H9 (cell line): ENCODE measurements around the gene TXNRD1. TPM values are rescaled to one million over a fixed set of nuclear protein-coding genes. Genes with fewer than 3 reads are reported as not detected.

Source experiments
- DNase-seq: peaks from one replicate; pipeline ENCODE4 v3.0.0-alpha.2; 2017
- H2AFZ ChIP-seq: one replicate; pipeline ENCODE4 v1.6.1; 2013; ENCODE audit warnings: mild to moderate bottlenecking, low read length, control low read depth, moderate library complexity
- H2AK5ac ChIP-seq: 2 replicates; pipeline ENCODE4 v1.6.1; 2013; ENCODE audit warnings: low read length, control low read depth, mixed read lengths; ENCODE audit not compliant: insufficient read length
- H2BK120ac ChIP-seq: one replicate; pipeline ENCODE4 v1.6.1; 2013; ENCODE audit warnings: low read depth, mild to moderate bottlenecking, low read length, control low read depth, inconsistent platforms; ENCODE audit not compliant: poor library complexity, severe bottlenecking
- H2BK12ac ChIP-seq: 2 replicates; pipeline ENCODE4 v1.6.1; 2013; ENCODE audit warnings: low read length, control low read depth, mixed read lengths, low read depth; ENCODE audit not compliant: insufficient read length
- H2BK15ac ChIP-seq: 2 replicates; pipeline ENCODE4 v1.6.1; 2013; ENCODE audit warnings: low read depth, low read length, control low read depth
- H2BK20ac ChIP-seq: one replicate; pipeline ENCODE4 v1.6.1; 2013; ENCODE audit warnings: low read depth, mild to moderate bottlenecking, low read length, control low read depth, inconsistent platforms; ENCODE audit not compliant: poor library complexity, severe bottlenecking
- H2BK5ac ChIP-seq: 2 replicates; pipeline ENCODE4 v1.6.1; 2013; ENCODE audit warnings: low read length, control low read depth, mixed read lengths; ENCODE audit not compliant: insufficient read length
- H3K14ac ChIP-seq: 2 replicates; pipeline ENCODE4 v1.6.1; 2013; ENCODE audit warnings: low read length, control low read depth; ENCODE audit not compliant: insufficient read depth
- H3K18ac ChIP-seq: 2 replicates; pipeline ENCODE4 v1.6.1; 2013; ENCODE audit warnings: low read depth, mild to moderate bottlenecking, mixed read lengths, low read length, control low read depth; ENCODE audit not compliant: insufficient read length
- H3K23ac ChIP-seq: 2 replicates; pipeline ENCODE4 v1.6.1; 2013; ENCODE audit warnings: low read length, control low read depth, mixed read lengths, low read depth; ENCODE audit not compliant: insufficient read length
- H3K23me2 ChIP-seq: 2 replicates; pipeline ENCODE4 v1.6.1; 2013; ENCODE audit warnings: low read depth, mild to moderate bottlenecking, mixed read lengths, low read length, control low read depth; ENCODE audit not compliant: insufficient read length, poor library complexity, severe bottlenecking
- H3K27ac ChIP-seq: 2 replicates; pipeline ENCODE4 v1.5.1; 2013; ENCODE audit warnings: low read length, control low read depth, mixed read lengths, low read depth; ENCODE audit not compliant: insufficient read length
- H3K27me3 ChIP-seq: 2 replicates; pipeline ENCODE4 v1.6.1; 2013; ENCODE audit warnings: low read length, control low read depth, inconsistent platforms; ENCODE audit not compliant: insufficient read depth
- H3K4ac ChIP-seq: 2 replicates; pipeline ENCODE4 v1.6.1; 2013; ENCODE audit warnings: low read depth, mild to moderate bottlenecking, control low read depth, inconsistent platforms, low read length, moderate library complexity
- H3K4me1 ChIP-seq: 2 replicates; pipeline ENCODE4 v1.6.1; 2013; ENCODE audit warnings: low read length, control low read depth, inconsistent platforms; ENCODE audit not compliant: insufficient read depth
- H3K4me2 ChIP-seq: 2 replicates; pipeline ENCODE4 v1.6.1; 2013; ENCODE audit warnings: low read length, control low read depth, mixed read lengths; ENCODE audit not compliant: insufficient read length, insufficient read depth
- H3K56ac ChIP-seq: 2 replicates; pipeline ENCODE4 v1.6.1; 2013; ENCODE audit warnings: low read depth, mild to moderate bottlenecking, mixed read lengths, low read length, control low read depth; ENCODE audit not compliant: insufficient read length
- H3K79me1 ChIP-seq: 2 replicates; pipeline ENCODE4 v1.6.1; 2013; ENCODE audit warnings: low read depth, mild to moderate bottlenecking, moderate library complexity, low read length, control low read depth, inconsistent platforms; ENCODE audit not compliant: insufficient read depth, poor library complexity, severe bottlenecking
- H3K79me2 ChIP-seq: 2 replicates; pipeline ENCODE4 v1.6.1; 2013; ENCODE audit warnings: low read length, control low read depth, inconsistent platforms; ENCODE audit not compliant: insufficient read depth
- H3K9ac ChIP-seq: 2 replicates; pipeline ENCODE4 v1.6.1; 2013; ENCODE audit warnings: low read length, control low read depth, mixed read lengths; ENCODE audit not compliant: insufficient read length; ENCODE audit errors: extremely low read depth
- H3K9me3 ChIP-seq: one replicate; pipeline ENCODE4 v1.6.1; 2013; ENCODE audit warnings: low read depth, low read length, inconsistent platforms; ENCODE audit not compliant: control insufficient read depth
- H3T11ph ChIP-seq: one replicate; pipeline ENCODE4 v1.6.1; 2013; ENCODE audit warnings: mild to moderate bottlenecking, low read length, control low read depth, inconsistent platforms
- H4K20me1 ChIP-seq: one replicate; pipeline ENCODE4 v1.6.1; 2013; ENCODE audit not compliant: control insufficient read depth, insufficient read length, insufficient read depth
- H4K5ac ChIP-seq: 2 replicates; pipeline ENCODE4 v1.6.1; 2013; ENCODE audit warnings: low read depth, mild to moderate bottlenecking, mixed read lengths, low read length, control low read depth; ENCODE audit not compliant: insufficient read length
- H4K8ac ChIP-seq: replicated peaks from 2 replicates; pipeline ENCODE4 v1.6.1; 2013; ENCODE audit warnings: low read length, control low read depth, mixed read lengths, low read depth; ENCODE audit not compliant: insufficient read length
- H4K91ac ChIP-seq: 2 replicates; pipeline ENCODE4 v1.6.1; 2013; ENCODE audit warnings: low read depth, mild to moderate bottlenecking, moderate library complexity, mixed read lengths, low read length, control low read depth; ENCODE audit not compliant: insufficient read length
- H3K27ac Mint-ChIP-seq, 3 experiments: 2 replicates in 2 of 3; 3 replicates in 1 of 3; pipeline ENCODE4 v1.8.0; 2020 to 2021; ENCODE audit warnings: mixed read lengths in 3 of 3, mild to moderate bottlenecking in 1 of 3, moderate library complexity in 1 of 3
- H3K27me3 Mint-ChIP-seq: 2 replicates; pipeline ENCODE4 v1.8.0; 2021; ENCODE audit warnings: low read depth, mild to moderate bottlenecking, moderate library complexity, mixed read lengths
- H3K36me3 Mint-ChIP-seq, 3 experiments: 2 replicates in 2 of 3; 3 replicates in 1 of 3; pipeline ENCODE4 v1.8.0; 2020 to 2021; ENCODE audit warnings: low read depth in 3 of 3, mixed read lengths in 3 of 3; ENCODE audit not compliant: insufficient read depth in 1 of 3
- H3K4me1 Mint-ChIP-seq, 2 experiments: 2 replicates each; pipeline ENCODE4 v1.8.0; 2020; ENCODE audit warnings: mixed read lengths in 2 of 2
- H3K4me3 Mint-ChIP-seq, 2 experiments: 2 replicates in 1 of 2; 3 replicates in 1 of 2; pipeline ENCODE4 v1.8.0; 2020 to 2021; ENCODE audit warnings: mild to moderate bottlenecking in 2 of 2, mixed read lengths in 2 of 2, moderate library complexity in 1 of 2
- H3K9me3 Mint-ChIP-seq, 2 experiments: 2 replicates in 1 of 2; 3 replicates in 1 of 2; pipeline ENCODE4 v1.8.0; 2020; ENCODE audit warnings: mild to moderate bottlenecking in 2 of 2, mixed read lengths in 2 of 2, moderate library complexity in 1 of 2
- WGBS: extraction: QIAGEN DNeasy Blood & Tissue Kit; methylation state at CpG from one replicate; pipeline ENCODE4 v1.1.7; 2013; ENCODE audit warnings: missing lambda C conversion rate, low lambda C conversion rate, mixed read lengths; ENCODE audit not compliant: insufficient read length; ENCODE audit errors: extremely low coverage; 5-methylcytosine and 5-hydroxymethylcytosine counted together
- total RNA-seq: library from RNA; stranded (reverse); gene quantifications from 2 replicates; pipeline ENCODE4 v1.2.1, GENCODE V29; 2021
- TF ChIP-seq, protein P1 (sequence below): fragments of 200-600 bp; sonication (generic); conservative IDR thresholded peaks from 3 replicates; pipeline ENCODE4 v1.8.0; 2021; ENCODE audit warnings: antibody characterized with exemption, mild to moderate bottlenecking

Gene TXNRD1
- total RNA-seq, 1 experiment from 2014 or later = 100 TPM

DNA sequence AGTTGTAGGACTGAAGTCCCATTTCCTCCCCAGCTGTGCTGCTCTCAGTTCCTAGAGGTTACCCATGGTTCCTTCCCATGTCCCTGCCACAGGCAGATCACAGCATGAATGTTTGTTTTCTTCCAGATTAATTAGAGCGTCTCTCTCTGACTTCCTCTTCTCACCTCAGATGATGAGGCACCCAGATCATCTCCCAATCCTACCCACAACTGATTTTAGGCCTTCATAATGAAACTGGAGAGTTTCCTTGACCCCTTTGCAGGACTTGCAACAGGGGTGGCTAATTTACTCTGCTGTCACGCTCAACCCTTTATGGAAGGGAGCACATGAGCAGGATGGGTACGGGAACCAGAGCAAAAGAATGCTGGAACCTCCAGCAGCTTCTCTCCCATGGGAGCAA lies 32.1 kb upstream of the TXNRD1 start:
- Histone ChIP-seq H3K4ac (no peak overlapping the region), H3K9ac (no peak overlapping the region), H4K91ac (no peak overlapping the region), H2BK120ac (no peak overlapping the region), H4K8ac (no peak overlapping the region), H3K4me2 (no peak overlapping the region), H3K23ac (no peak overlapping the region), H3K9me3 (no peaks in the 10 kb centered on the region), H3K4me1 (no peaks in the 10 kb centered on the region), H4K5ac (no peak overlapping the region), H2BK5ac (no peak overlapping the region), H3K18ac (no peak overlapping the region), H3K79me2 (no peaks in the 10 kb centered on the region), H2BK12ac (no peak overlapping the region), H3K23me2 (no peaks in the 10 kb centered on the region), H3K79me1 (no peaks in the 10 kb centered on the region), H4K20me1 (no peaks in the 10 kb centered on the region), H3K27me3 (no peaks in the 10 kb centered on the region), H3T11ph (no peak overlapping the region), H2AK5ac (no peak overlapping the region), H3K14ac (no peak overlapping the region), H2BK15ac (no peak overlapping the region), H2BK20ac (no peak overlapping the region), H3K27ac (no peak overlapping the region), H2AFZ (no peak overlapping the region), H3K56ac (no peak overlapping the region)
- Mint-ChIP-seq H3K9me3 (peaks cover 15 to 17% of the 10 kb centered on the region in 2 experiments; a peak in 4 of 5 replicates), H3K36me3 (peaks cover 2 to 19% (median 13%) of the 10 kb centered on the region in 3 experiments; a peak in 5 of 7 replicates), H3K27ac (no peak overlapping the region), H3K4me3 (no peak overlapping the region), H3K27me3 (peaks cover 2% of the 10 kb centered on the region), H3K4me1 (no peaks in the 10 kb centered on the region)
- DNase-seq = no peak
- TF ChIP-seq, protein P1, sequence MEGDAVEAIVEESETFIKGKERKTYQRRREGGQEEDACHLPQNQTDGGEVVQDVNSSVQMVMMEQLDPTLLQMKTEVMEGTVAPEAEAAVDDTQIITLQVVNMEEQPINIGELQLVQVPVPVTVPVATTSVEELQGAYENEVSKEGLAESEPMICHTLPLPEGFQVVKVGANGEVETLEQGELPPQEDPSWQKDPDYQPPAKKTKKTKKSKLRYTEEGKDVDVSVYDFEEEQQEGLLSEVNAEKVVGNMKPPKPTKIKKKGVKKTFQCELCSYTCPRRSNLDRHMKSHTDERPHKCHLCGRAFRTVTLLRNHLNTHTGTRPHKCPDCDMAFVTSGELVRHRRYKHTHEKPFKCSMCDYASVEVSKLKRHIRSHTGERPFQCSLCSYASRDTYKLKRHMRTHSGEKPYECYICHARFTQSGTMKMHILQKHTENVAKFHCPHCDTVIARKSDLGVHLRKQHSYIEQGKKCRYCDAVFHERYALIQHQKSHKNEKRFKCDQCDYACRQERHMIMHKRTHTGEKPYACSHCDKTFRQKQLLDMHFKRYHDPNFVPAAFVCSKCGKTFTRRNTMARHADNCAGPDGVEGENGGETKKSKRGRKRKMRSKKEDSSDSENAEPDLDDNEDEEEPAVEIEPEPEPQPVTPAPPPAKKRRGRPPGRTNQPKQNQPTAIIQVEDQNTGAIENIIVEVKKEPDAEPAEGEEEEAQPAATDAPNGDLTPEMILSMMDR = no peak
- no CpG with 5 or more reads among the region's 3 CpGs for WGBS
